Inflammatory macrophage (primary cell): ENCODE data around the gene ACRV1.

Source experiments
- DNase-seq, 2 donors: peaks; one replicate each; pipeline ENCODE4 v3.0.0-alpha.2; 2020 to 2022

ACRV1 gene

GRCh38 chr11:125649465-125650166 lies 31.0 kb downstream of the ACRV1 start:
- no peak for DNase-seq

DNA sequence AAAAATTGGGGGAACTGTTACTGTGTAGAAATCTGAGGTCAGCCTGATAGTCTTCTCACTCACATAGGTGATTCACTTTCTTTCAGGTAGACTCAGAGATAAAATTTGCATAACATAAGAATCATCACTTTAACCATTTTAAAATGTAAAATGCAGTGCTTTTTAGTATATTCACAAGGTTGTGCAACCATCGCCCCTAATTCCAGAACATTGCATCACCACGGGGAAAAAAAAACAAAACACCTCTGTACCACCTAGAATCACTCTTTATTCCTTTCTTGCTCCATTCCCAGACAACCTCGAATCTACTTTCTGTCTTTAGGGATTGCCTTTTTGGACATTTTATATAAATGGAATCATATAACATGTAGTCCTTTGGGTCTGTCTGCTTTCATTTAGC lies 34.8 kb downstream of the ACRV1 start:
- DNase-seq = no peak

GRCh38 chr11:125638315-125638714 lies 42.3 kb downstream of the ACRV1 start:
- DNase-seq = no peak

- DNase-seq = no peak
These were observed 42.8 kb downstream of the ACRV1 start for GRCh38 chr11:125637840-125638239.

GRCh38 chr11:125627236-125627910 lies 53.3 kb downstream of the ACRV1 start:
- DNase-seq = no peak

- DNase-seq = no peak
These were observed 54.2 kb downstream of the ACRV1 start for GRCh38 chr11:125626288-125626950.

- DNase-seq = peak; percentile 88 to 91
These were observed 54.9 kb downstream of the ACRV1 start for GRCh38 chr11:125625630-125626287.

GRCh38 chr11:125625225-125625629 lies 55.4 kb downstream of the ACRV1 start:
- DNase-seq = no peak

- no peak for DNase-seq
These were observed 55.9 kb downstream of the ACRV1 start, which contains the start of gene CHEK1 for GRCh38 chr11:125624756-125625213. CHEK1 (plus strand) TSS chr11:125625163; CDS start chr11:125626769, 1,606 bp downstream.

DNA sequence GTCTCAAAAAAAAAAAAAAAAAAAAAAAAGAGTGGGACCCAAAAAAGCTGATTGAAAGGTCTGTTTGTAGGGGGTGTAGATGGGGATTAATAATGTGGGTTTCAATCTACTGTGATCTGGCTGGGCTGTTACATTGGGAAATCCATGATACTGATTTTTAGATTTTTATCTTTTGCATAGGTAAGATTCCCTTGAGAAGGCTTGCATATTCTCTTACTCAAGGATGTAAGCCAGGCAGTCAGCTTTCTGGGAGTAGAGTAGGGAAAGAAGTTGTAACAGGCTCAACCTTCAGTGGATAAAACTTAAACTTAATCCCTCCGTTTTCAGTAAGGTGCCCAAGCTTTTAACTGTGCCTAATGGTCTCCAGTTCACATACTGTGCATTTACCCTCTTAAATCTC lies 57.6 kb downstream of the ACRV1 start:
- DNase-seq = no peak

DNA sequence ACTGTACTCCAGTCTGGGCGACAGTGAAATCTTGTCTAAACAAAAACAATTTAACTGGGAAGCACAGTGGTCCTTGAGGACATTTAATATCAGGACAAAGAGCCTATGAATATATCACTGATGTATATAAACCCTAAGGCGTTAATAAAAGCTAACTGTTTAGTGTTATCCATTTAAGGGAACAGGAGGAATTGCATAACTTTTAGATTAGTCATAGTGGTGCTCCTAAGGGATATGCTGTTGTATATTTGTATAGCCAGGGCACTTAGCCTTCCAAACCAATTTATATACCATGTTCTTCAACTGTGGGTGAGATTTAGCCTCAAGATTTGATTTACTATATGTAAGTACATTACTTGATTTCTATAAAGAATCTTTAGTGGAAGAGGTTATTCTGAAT lies 58.7 kb downstream of the ACRV1 start:
- no peak for DNase-seq
